GM23338 (cell line): Measurements from ENCODE around the gene VSIG10L. TPM values are rescaled to one million over a fixed set of nuclear protein-coding genes. Genes with fewer than 3 reads are reported as not detected.

Source experiments
- ATAC-seq: fragments of 200-7000 bp; cut with Tn5 transposase; 3 replicates; pipeline ENCODE4 v1.9.1; 2020
- DNase-seq: peaks from one replicate; pipeline ENCODE4 v3.0.0-alpha.2; 2015; ENCODE audit warnings: low spot score
- H2AFZ ChIP-seq: fragments of 200-600 bp; sonication (generic); 2 replicates; pipeline ENCODE4 v1.8.0; 2016; ENCODE audit warnings: antibody characterized with exemption, mild to moderate bottlenecking, moderate library complexity
- H3F3A ChIP-seq: fragments of 200-600 bp; sonication (generic); replicated peaks from 2 replicates; pipeline ENCODE4 v1.8.0; 2017; ENCODE audit warnings: antibody characterized with exemption, mixed run types, low read depth
- H3K27ac ChIP-seq: fragments of 200-600 bp; sonication (generic); 2 replicates; pipeline ENCODE4 v1.6.1; 2016; ENCODE audit warnings: low read depth
- H3K27me3 ChIP-seq: fragments of 200-600 bp; sonication (generic); 2 replicates; pipeline ENCODE4 v1.8.0; 2016; ENCODE audit warnings: mild to moderate bottlenecking, mixed run types, moderate library complexity; ENCODE audit not compliant: insufficient read depth
- H3K36me3 ChIP-seq: fragments of 200-600 bp; sonication (generic); 2 replicates; pipeline ENCODE4 v1.8.0; 2016; ENCODE audit warnings: mild to moderate bottlenecking; ENCODE audit not compliant: insufficient read depth
- H3K4me1 ChIP-seq: fragments of 200-600 bp; sonication (generic); 2 replicates; pipeline ENCODE4 v1.8.0; 2016; ENCODE audit warnings: mild to moderate bottlenecking, moderate library complexity; ENCODE audit not compliant: insufficient read depth
- H3K4me2 ChIP-seq: fragments of 200-600 bp; sonication (generic); 2 replicates; pipeline ENCODE4 v1.7.1; 2017; ENCODE audit warnings: mixed run types
- H3K4me3 ChIP-seq: fragments of 200-600 bp; sonication (generic); 2 replicates; pipeline ENCODE4 v1.6.1; 2016; ENCODE audit warnings: mixed run types
- H3K79me2 ChIP-seq: fragments of 200-600 bp; sonication (generic); replicated peaks from 2 replicates; pipeline ENCODE4 v1.8.0; 2017; ENCODE audit warnings: mild to moderate bottlenecking; ENCODE audit not compliant: insufficient read depth
- H3K9me2 ChIP-seq: fragments of 200-600 bp; sonication (generic); 2 replicates; pipeline ENCODE4 v1.8.0; 2017; ENCODE audit not compliant: insufficient read depth
- H4K20me1 ChIP-seq: fragments of 200-600 bp; sonication (generic); replicated peaks from 2 replicates; pipeline ENCODE4 v1.8.0; 2017; ENCODE audit warnings: mild to moderate bottlenecking; ENCODE audit not compliant: insufficient read depth
- H3K27ac Mint-ChIP-seq: 2 replicates; pipeline ENCODE4 v1.8.0; 2020; ENCODE audit warnings: inconsistent platforms, mild to moderate bottlenecking, moderate library complexity, mixed read lengths
- H3K27me3 Mint-ChIP-seq: 3 replicates; pipeline ENCODE4 v1.8.0; 2022; ENCODE audit warnings: low read depth, mild to moderate bottlenecking, moderate library complexity, mixed read lengths, inconsistent platforms; ENCODE audit not compliant: insufficient read depth, poor library complexity
- H3K36me3 Mint-ChIP-seq: 3 replicates; pipeline ENCODE4 v1.8.0; 2021; ENCODE audit warnings: low read depth, mild to moderate bottlenecking, inconsistent platforms, moderate library complexity, mixed read lengths
- H3K4me1 Mint-ChIP-seq: 3 replicates; pipeline ENCODE4 v1.8.0; 2020; ENCODE audit warnings: mild to moderate bottlenecking, inconsistent platforms, mixed read lengths
- H3K4me3 Mint-ChIP-seq: 3 replicates; pipeline ENCODE4 v1.8.0; 2021; ENCODE audit warnings: moderate library complexity, mild to moderate bottlenecking, inconsistent platforms, mixed read lengths
- H3K9me3 Mint-ChIP-seq: 3 replicates; pipeline ENCODE4 v1.8.0; 2020; ENCODE audit warnings: moderate library complexity, mild to moderate bottlenecking, inconsistent platforms, mixed read lengths
- CREB1 ChIP-seq: fragments of 250-450 bp; sonication (Bioruptor Pico); IDR thresholded peaks from 2 replicates; pipeline ENCODE4 v1.5.0; 2020; ENCODE audit warnings: low read depth, mild to moderate bottlenecking, moderate library complexity
- CTCF ChIP-seq, 2 experiments: fragments of 200-600 bp in 1 of 2; sonication (generic) in 1 of 2; conservative IDR thresholded peaks; 2 replicates each; pipeline versions ENCODE4 v1.5.1 to v1.6.1; 2016 to 2017; ENCODE audit warnings: antibody characterized with exemption in 2 of 2, low read depth in 2 of 2, mild to moderate bottlenecking in 2 of 2, moderate library complexity in 1 of 2
- ETS1 ChIP-seq: IDR thresholded peaks from 2 replicates; pipeline ENCODE4 v1.6.1; 2016; ENCODE audit warnings: antibody characterized with exemption
- EZH2 ChIP-seq: fragments of 200-600 bp; sonication (generic); IDR thresholded peaks from one replicate; pipeline ENCODE4 v1.8.0; 2017; ENCODE audit warnings: antibody characterized with exemption, mild to moderate bottlenecking, low read depth; ENCODE audit not compliant: unreplicated experiment
- EZH2phosphoT487 ChIP-seq: fragments of 200-600 bp; sonication (generic); IDR thresholded peaks from one replicate; pipeline ENCODE4 v1.8.1; 2018; ENCODE audit warnings: antibody characterized with exemption; ENCODE audit not compliant: unreplicated experiment
- JUNB ChIP-seq: IDR thresholded peaks from one replicate; pipeline ENCODE4 v1.6.1; 2016; ENCODE audit warnings: antibody characterized with exemption; ENCODE audit not compliant: unreplicated experiment
- NANOG ChIP-seq: IDR thresholded peaks from 2 replicates; pipeline ENCODE4 v1.6.1; 2016; ENCODE audit warnings: antibody characterized with exemption, borderline replicate concordance
- POLR2AphosphoS5 ChIP-seq: IDR thresholded peaks from 2 replicates; pipeline ENCODE4 v1.6.1; 2016; ENCODE audit warnings: antibody characterized with exemption, low read depth
- STAT1 ChIP-seq: IDR thresholded peaks from one replicate; pipeline ENCODE4 v1.6.1; 2016; ENCODE audit warnings: antibody characterized with exemption; ENCODE audit not compliant: unreplicated experiment
- ZNF331 ChIP-seq: fragments of 250-450 bp; sonication (Bioruptor Pico); IDR thresholded peaks from 2 replicates; pipeline ENCODE4 v1.5.0; 2020; ENCODE audit warnings: low read depth, mild to moderate bottlenecking, moderate library complexity
- polyA plus RNA-seq: library from polyadenylated mRNA; unstranded; fragments of >200 nt; fragmentation: Nextera tagmentation; extraction: Ambion mirVana; gene quantifications from 2 replicates; pipeline ENCODE4 v1.2.1, GENCODE V29; 2016
- total RNA-seq: library from RNA; depleted of rRNA; stranded (reverse); fragments of >200 nt; shearing (Covaris generic); gene quantifications from 2 replicates; pipeline ENCODE4 v1.2.3, GENCODE V29; 2014

Gene VSIG10L
- total and polyA plus RNA-seq, 2 experiments from 2014 or later = 9.6 to 10.4 TPM

- Histone ChIP-seq H3K27ac (no peak overlapping the region), H2AFZ (no peak overlapping the region), H3K27me3 (no peaks in the 10 kb centered on the region), H3K9me2 (no peaks in the 10 kb centered on the region), H3K4me1 (peaks cover 45% of the 10 kb centered on the region), H4K20me1 (no peaks in the 10 kb centered on the region), H3K36me3 (no peaks in the 10 kb centered on the region; the same call in 1 of the 2 replicates), H3K4me3 (no peak overlapping the region), H3K4me2 (peak overlapping the region; percentile 65; the same call in 1 of the 2 replicates), H3K79me2 (no peaks in the 10 kb centered on the region), H3F3A (peaks cover 2% of the 10 kb centered on the region; the same call in 1 of the 2 replicates)
- H3K27ac Mint-ChIP-seq = no peak overlapping the region
- peak; percentile 41 to 84 for TF ChIP-seq CTCF (conservative IDR thresholded peaks at IDR 0.05; ENCODE audit: low read depth in 2 of 2)
- TF ChIP-seq EZH2phosphoT487 = no peak
- H3K9me3 Mint-ChIP-seq = no peaks in the 10 kb centered on the region; the same call in 2 of the 3 replicates
- no peak overlapping the region for H3K4me3 Mint-ChIP-seq
- H3K4me1 Mint-ChIP-seq = peaks cover 52% of the 10 kb centered on the region
- ATAC-seq = peak; percentile 73
- no peaks in the 10 kb centered on the region for H3K36me3 Mint-ChIP-seq
- peak; percentile 65 for DNase-seq
- peaks cover 11% of the 10 kb centered on the region for H3K27me3 Mint-ChIP-seq
These were observed 45.4 kb downstream of the VSIG10L start for GRCh38 chr19:51296336-51297093.

- peak overlapping the region; percentile 35; the same call in 1 of the 2 replicates for H3K27ac Mint-ChIP-seq
- Histone ChIP-seq H3K27me3 (no peaks in the 10 kb centered on the region), H3K27ac (0 out of 2 replicates have a peak overlapping the region, but pooled peaks have one; percentile 63), H3K79me2 (no peaks in the 10 kb centered on the region), H3F3A (peaks cover 2% of the 10 kb centered on the region; the same call in 1 of the 2 replicates), H3K4me2 (peak overlapping the region; percentile 65; the same call in 1 of the 2 replicates), H4K20me1 (no peaks in the 10 kb centered on the region), H3K4me1 (peaks cover 45% of the 10 kb centered on the region), H3K4me3 (peak overlapping the region; percentile 4; the same call in 1 of the 2 replicates), H3K9me2 (peaks cover 7% of the 10 kb centered on the region; the same call in 1 of the 2 replicates), H3K36me3 (no peaks in the 10 kb centered on the region; the same call in 1 of the 2 replicates), H2AFZ (peak overlapping the region; percentile 70)
- H3K4me1 Mint-ChIP-seq = peaks cover 52% of the 10 kb centered on the region
- H3K36me3 Mint-ChIP-seq = no peaks in the 10 kb centered on the region
- ATAC-seq (peak; percentile 57), DNase-seq (peak; percentile 48)
- H3K4me3 Mint-ChIP-seq = peak overlapping the region; percentile 23; the same call in 1 of the 3 replicates
- peaks cover 11% of the 10 kb centered on the region for H3K27me3 Mint-ChIP-seq
- H3K9me3 Mint-ChIP-seq = no peaks in the 10 kb centered on the region; the same call in 1 of the 3 replicates
- TF ChIP-seq JUNB (no peak), STAT1 (no peak), EZH2phosphoT487 (no peak), ETS1 (no peak), CREB1 (CRISPR knock-in tag) (no peak), NANOG (no peak), CTCF (conservative IDR thresholded peaks at IDR 0.05; ENCODE audit: low read depth in 2 of 2) (no peak), ZNF331 (CRISPR knock-in tag) (no peak), POLR2AphosphoS5 (no peak), EZH2 (no peak)
These were observed 46.4 kb downstream of the VSIG10L start for GRCh38 chr19:51295382-51296126.
